HG03280 (cell line): Measurements from ENCODE around the gene ADGRA1.

Experiments
- ATAC-seq: cut with Tn5 transposase; IDR thresholded peaks from one replicate; pipeline ENCODE4 v1.9.1; 2021; ENCODE audit warnings: mild to moderate bottlenecking, moderate library complexity; ENCODE audit not compliant: unreplicated experiment

Gene ADGRA1

GRCh38 chr10:133055470-133055869, 32.3 kb upstream of the ADGRA1 start:
- ATAC-seq = no peak

GRCh38 chr10:133056001-133056400, 31.7 kb upstream of the ADGRA1 start:
- ATAC-seq = no peak

- no peak for ATAC-seq
Measured at GRCh38 chr10:133056651-133057178, 31.0 kb upstream of the ADGRA1 start.

GRCh38 chr10:133058331-133059092, 29.2 kb upstream of the ADGRA1 start:
- no peak for ATAC-seq

- ATAC-seq = no peak
Measured at GRCh38 chr10:133059093-133059470, 28.6 kb upstream of the ADGRA1 start.

GRCh38 chr10:133059571-133059970, 28.2 kb upstream of the ADGRA1 start:
- ATAC-seq = no peak

GRCh38 chr10:133060022-133060421, 27.7 kb upstream of the ADGRA1 start:
- ATAC-seq = no peak

- no peak for ATAC-seq
Measured at GRCh38 chr10:133060466-133060865, 27.3 kb upstream of the ADGRA1 start.

GRCh38 chr10:133060881-133061280, 26.8 kb upstream of the ADGRA1 start:
- ATAC-seq = no peak

GRCh38 chr10:133061296-133062038, 26.3 kb upstream of the ADGRA1 start:
- ATAC-seq = no peak

- no peak for ATAC-seq
Measured at GRCh38 chr10:133062085-133062484, 25.6 kb upstream of the ADGRA1 start.

- no peak for ATAC-seq
Measured at GRCh38 chr10:133062635-133063034, 25.1 kb upstream of the ADGRA1 start.

GRCh38 chr10:133067149-133068105, 20.3 kb upstream of the ADGRA1 start:
- ATAC-seq = no peak

GRCh38 chr10:133068111-133069032, 19.4 kb upstream of the ADGRA1 start:
- no peak for ATAC-seq

- no peak for ATAC-seq
Measured at GRCh38 chr10:133069033-133069525, 18.6 kb upstream of the ADGRA1 start.

GRCh38 chr10:133070405-133070804, 17.3 kb upstream of the ADGRA1 start:
- no peak for ATAC-seq

- ATAC-seq = no peak
Measured at GRCh38 chr10:133070810-133071209, 16.9 kb upstream of the ADGRA1 start.

- ATAC-seq = no peak
Measured at GRCh38 chr10:133071733-133072132, 16.0 kb upstream of the ADGRA1 start.

GRCh38 chr10:133072196-133072595, 15.5 kb upstream of the ADGRA1 start:
- no peak for ATAC-seq
